Fibroblast of skin of back (primary cell): ENCODE data around the gene PFN1. TPM values are rescaled to one million over a fixed set of nuclear protein-coding genes. Genes with fewer than 3 reads are reported as not detected.

Experiments used
- DNase-seq: peaks from one replicate; pipeline ENCODE4 v3.0.0-alpha.2; 2013
- polyA plus RNA-seq, 2 experiments: library from polyadenylated mRNA; unstranded; fragments of 120-200 nt; gene quantifications; one replicate each; pipeline ENCODE4 v1.2.1, GENCODE V29; 2013; ENCODE audit not compliant: insufficient read length in 2 of 2

Gene PFN1
- polyA plus RNA-seq (2013, experiment 1 of 2; ENCODE audit: insufficient read length) = 2,422 TPM
- 1,552 TPM for polyA plus RNA-seq (2013, experiment 2 of 2; ENCODE audit: insufficient read length)

DNA sequence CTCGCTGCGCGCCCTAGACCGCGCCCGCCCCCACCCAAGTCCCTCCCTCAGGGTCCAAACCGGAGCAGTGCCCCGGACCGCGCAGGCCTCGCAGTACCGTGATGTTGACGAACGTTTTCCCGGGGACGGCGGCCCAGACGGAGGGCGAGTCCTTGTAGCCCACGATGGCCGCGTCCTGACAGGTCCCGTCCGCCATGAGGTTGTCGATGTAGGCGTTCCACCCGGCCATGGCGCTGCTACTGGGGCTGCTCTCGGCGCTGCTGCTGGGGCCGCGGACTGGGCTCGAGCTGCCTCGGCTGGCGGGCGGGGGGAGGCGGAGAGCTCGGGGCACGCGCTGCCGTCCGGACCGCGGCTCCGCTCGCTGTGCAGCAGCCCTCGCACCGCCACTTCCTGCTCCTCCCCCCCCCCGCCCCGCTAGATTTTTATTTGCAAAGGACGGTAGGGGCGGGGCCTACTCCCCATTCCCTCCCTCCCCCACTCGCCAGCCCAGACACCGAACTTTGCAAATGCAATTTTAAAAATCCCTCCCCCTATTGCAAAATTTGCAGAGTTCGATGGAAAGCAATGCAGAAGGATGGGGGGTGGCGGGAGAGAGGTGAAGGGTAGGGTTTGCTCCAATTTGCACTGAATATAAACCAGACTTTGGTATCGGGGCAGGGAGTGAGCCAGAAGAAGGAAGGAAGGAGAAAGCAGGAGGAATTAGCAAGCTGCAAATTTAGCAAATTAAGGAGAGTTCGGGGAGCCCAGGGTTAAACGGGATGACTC is at the start of gene PFN1:
TSS of gene PFN1 (minus strand) at position 365 of the 765 bp plus-strand sequence. CDS start at position 229, 136 bp downstream.
- DNase-seq = peak; percentile 91

DNA sequence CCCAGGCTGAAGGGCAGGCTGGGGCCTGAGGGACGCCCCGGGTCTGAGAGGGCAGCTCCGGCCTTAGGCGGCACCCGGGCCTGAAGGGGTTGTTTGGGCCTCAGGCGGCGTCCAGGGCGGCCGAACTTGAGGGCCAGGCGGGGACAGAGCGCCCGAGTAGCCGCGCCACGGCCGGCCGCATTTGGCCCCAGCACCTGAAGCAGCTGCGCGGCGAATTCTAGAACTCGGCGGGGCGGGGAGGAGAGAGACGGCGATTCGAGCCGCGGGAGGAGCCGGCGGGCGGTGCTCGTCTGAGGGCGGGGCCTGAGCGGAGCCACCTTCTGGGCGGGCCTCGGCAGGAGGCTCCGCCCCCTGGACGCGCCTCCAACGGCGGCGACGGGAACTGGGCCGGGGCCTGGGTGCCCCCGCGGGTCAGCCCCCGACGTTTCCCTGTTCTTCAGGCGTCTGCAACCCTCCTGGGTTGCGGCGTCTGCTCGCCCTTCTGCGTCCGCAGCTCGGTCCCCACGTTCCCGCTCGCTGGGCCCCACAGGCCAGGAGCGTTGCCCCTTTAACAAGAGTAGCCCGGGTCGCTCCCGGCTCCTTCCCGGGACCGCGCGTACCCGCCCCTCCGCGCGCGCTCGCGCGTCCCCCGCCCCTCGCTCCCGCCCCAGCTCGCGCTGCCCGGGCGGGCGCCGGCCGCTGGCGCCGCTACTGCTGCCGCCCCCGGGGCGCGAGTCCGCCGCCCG is 49.1 kb upstream of the PFN1 start, which contains the start of the genes INCA1 and KIF1C:
TSS of gene INCA1 (minus strand) at position 221 of the 725 bp plus-strand sequence. CDS start 3,085 bp downstream, outside the sequence.
TSS of gene KIF1C (plus strand) at position 649 of the 725 bp plus-strand sequence. CDS start 2,297 bp downstream, outside the sequence.
- DNase-seq = peak; percentile 85

DNA sequence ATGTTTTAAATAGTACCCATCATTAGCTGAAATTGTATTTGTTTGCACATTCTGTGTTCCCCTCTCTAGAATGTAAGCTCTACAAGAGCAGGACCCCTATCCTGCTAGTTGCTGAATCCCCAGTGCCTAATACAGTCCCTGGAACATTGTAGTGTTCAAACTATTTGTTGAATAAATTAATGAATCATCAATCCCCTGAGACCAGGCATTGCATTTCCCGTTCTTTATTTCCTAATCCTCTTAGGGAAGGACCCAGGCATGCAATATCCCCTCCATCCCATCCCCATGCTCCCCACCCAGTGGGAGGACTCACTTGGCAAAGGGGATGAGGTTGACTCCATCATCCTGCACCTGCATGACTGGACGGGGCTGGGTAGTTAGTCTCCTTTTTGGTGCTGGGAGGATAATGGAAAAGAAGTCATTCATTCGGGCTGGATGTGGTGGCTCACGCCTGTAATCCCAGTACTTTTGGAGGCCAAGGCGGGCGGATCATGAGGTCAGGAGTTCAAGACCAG is 45.8 kb upstream of the PFN1 start:
- DNase-seq = peak; percentile 18

DNA sequence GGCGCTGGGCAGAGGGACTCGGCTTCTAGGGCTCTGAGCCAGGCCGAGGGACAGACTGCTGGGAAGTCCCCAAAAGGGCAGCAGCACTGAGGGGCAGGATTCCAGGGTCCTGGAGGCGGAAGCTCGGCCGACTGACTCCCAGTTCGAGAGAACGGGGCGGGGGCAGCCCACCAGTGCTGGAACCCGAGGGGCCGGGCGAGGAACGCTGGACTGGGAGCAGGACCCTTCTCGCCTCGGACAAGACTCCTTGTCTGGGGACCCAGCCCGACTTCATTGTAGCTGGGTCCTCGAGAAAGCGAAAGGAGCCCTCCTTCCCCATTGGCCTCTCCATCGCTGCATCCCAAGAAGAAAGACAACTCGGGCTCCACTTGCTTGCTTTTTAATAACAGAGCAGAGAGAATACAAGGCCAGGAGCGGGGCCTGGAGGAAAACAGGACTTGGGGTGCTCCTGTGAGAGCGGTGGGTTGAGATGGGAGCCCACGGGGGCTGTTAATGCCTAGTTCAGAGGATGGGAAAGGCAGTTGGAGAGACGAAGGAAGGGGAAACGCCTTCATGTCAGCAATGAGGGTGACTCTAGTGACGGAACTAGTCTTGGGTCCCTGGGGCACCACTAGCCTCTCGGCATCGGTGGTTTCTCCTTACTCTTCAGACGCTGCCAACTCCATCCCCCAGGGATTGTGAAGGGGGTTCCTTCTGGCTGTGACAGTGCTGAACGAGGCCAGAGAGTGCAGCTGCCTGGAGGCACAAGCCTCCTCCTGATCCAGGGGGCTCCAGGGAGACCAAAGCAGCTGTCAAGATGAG is 39.6 kb upstream of the PFN1 start:
- DNase-seq = peak; percentile 42

DNA sequence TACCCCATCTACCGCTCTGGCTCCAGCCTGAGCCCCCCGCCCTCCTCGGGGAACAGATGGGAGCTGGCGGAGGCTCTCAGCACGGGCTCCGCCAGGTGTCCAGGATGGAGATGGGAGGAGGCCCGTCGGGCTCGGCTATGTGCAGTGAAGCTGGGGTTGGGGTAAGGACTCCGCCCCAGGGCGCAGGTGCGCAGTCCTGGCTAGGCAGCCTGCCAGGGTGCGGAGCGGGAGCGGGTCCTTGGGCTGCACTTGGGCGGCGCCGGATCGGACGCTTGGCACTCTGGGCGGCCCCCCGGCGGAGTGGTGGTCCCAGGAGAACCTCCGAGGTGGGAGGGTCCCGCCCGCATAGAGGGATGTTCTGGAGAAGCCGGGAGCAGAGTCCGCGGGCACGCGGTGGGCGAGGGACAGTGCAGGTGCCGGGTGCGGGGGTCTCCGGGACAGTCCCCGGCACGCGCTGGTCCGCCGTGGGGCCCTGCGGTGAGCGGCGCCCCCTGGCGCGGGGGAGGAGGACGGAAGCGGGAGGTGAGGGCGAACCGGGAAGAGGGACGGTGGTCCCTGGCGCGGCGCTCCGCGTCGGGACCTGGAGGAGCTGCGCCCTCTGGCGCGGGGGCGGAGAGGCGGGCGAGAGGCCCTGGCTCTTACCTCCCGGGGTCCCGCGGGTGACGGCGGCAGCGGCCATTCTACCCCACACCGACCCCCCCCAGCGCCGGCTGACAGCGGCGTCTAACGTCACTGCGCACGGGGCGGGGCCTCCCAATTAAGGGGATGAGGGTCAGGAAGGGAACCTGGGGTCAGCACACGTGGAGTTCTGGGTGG is 38.8 kb upstream of the PFN1 start, which contains the start of gene CAMTA2:
TSS of gene CAMTA2 (minus strand) at position 725 of the 816 bp plus-strand sequence. CDS start 1,453 bp downstream, outside the sequence.
- DNase-seq = peak; percentile 84

DNA sequence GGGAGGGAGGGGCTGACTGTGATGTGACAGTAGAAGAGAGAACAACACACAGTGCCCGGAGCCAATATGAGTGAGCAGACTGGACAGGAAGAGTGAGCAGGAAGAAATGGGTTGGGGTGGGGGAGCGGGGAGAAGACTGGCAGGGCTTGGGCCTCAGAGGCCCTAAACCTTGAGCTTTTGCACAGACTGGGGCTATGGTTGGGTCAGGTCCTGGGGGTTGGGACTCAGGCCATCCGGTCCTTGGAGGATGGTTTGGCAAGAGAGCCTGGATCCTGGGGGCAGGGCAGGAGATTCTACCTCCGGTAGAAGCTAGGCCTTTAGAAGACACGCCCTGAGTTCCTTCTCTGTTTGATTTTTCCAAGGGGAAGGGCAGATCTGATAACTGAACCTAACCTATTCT is 38.1 kb upstream of the PFN1 start:
- peak; percentile 19 for DNase-seq

DNA sequence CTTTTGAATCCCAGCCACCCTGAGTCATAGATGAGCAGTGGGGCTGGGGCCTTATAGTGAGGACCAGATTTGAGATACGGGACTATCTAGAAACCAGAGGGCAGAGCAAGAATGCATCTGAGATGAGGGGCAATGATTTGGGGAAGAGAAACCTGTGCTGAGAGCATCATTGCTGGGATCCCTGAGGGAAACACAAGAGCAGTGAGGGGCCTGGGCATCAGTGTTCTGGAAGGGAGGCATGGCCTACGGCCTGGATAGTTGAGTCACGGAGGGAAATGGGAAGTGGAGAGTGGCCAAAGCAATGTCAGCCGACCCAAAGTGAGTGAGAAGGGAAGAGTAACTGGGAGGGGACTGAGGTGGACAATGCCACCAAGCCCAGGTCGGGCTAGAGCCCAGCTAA is 34.0 kb upstream of the PFN1 start:
- DNase-seq = no peak

DNA sequence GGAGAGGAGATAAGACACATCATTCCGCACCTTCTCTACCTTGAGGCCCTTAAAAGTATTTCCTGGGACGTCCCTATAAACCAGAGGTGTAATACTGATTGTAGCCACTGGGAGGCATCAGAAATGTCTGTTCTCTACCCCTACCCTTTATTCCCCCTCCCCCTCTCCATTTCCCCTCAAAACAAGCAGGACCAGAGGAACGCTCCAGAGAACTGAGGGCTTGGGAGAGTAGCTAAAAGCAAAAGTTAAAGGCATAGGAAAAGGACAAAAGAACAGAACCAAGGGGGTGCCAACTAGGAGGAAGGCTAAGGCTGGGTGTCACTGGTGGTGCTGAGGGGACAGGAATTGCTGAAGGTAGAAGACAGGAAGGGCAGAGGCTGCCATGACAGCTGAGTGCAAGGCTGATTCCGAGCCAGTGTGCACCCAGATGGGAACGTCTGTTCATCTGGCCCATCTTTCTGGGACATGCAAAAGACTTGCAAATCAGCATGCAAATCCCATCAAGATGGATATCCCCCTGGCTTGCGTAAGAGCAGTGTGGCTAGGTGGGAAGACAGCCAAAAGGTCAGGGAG is 32.4 kb upstream of the PFN1 start:
- peak; percentile 65 for DNase-seq

DNA sequence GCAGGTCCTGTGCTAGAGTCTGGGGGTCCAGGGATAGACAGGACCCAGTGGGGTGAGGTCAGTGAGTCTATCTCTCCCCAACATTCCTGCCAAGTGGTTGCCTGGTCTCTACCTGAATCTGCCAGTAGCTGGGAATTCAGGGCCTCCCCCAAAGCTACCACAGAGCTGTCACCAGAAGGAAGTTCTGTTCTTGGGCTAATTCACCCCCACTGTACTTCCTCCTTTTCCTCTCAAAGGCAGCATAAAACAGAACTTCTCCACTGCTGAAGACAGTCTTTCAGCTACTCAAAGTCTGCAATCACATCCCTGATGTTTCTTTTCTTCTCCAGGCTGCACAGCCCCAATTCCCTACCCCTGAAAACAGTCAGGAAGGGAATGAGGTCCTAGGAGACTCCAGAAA is 30.4 kb upstream of the PFN1 start:
- DNase-seq = no peak

DNA sequence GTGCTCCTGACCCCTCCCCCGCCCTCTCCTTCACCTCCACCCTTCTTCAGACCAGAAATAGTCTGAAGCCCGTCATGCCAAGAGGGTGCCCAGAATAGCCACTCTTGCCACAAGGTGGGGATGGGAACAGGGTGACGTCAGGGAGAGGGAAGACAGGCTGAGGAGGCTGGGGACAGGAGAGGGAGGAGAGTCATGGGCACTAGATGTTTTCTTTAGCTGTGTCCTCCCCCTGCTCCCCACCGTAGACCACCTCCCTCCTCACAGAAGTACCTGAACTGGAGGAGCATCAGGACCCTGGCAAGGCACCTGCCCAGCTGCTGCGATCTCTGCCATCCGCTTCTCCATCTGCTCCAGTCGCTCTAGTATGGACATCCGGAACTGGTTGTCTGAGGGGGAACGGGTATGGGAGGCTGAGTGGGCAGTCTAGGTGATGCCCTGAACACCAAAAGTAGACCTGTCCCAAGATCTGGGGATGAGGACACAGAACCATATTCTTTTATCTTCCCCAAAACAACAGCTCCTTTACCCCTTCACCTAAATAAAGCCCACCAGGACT is 25.9 kb upstream of the PFN1 start:
- DNase-seq = no peak

DNA sequence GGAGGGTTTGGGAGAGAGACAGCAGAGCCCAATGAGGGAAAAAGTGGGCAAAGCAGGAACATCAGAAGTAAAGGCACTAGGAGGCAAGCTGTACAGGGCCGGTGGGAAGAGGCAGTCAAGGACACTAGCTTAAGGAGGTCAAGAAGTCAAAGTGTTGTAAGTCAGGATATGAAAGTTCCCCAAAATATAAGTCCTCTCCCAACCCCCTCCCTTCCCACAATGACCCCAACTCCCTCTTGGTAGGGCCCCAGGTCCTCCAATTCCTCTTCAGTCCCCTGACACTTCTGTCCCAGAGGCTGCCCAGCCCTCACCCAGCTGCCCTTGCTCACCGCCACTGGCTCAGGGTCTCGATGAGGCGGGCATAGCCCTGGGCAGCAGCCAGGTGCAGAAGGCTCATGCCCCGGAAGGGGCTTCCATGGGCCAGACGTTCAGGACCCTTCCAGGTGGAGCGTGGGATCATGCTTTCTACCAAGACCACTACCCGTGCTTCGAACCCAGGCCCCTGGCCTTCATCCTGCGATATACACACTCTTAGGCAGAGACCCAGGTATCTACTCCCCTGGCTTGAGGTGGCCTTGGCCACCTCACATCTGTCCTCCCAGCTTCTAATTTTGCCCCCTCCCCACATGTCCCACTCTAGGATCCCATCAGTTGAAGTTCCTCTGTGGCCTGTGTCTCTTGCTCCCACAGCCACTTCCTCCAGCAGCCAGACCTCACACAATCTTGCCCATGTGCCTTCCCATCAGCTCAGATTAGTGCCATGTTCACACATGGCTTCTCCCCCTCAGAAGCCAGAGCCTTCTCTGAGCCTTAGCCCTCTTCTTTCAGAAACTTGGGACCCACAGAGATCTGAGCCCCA is 25.2 kb upstream of the PFN1 start:
- no peak for DNase-seq

DNA sequence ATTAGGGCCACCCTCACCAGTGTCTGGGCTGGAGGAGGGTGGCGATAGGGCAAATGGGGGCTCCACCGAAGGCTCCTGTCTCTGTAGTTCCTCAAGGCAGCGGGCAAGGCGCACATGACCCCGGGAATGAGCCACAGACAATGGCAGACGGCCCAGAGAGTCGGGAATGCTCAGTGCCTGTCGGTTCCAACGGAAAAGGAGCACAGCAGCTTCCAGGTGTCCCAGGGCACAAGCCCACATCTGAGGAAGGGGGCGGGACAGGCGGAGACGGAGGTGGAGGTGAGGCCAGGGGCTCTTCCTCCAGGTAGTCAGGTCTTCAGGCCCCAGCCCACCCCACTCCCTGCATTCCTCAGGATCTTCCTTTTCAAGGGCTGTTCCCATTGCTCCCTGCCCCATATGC is 24.4 kb upstream of the PFN1 start:
- DNase-seq = no peak

DNA sequence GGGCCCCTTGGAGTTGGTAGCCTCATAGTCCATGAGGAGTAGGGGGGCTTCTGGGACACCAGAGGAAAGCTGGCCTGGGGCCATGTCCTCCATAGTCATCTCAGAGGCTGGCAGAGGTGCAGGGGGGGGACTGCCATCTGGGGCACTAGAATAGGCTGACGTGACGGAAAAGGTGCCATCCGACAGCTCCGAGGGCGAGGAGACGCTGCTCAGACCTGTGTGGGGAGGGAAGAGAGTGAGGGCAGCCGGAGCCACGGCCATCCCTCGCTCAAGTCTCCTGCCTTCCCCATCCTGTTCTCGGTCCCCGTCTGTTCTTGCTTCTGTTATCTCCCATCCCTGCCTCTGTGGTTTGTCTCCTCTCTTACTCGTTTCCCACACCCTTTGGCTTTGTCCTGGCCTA is 24.0 kb upstream of the PFN1 start:
- DNase-seq = no peak

DNA sequence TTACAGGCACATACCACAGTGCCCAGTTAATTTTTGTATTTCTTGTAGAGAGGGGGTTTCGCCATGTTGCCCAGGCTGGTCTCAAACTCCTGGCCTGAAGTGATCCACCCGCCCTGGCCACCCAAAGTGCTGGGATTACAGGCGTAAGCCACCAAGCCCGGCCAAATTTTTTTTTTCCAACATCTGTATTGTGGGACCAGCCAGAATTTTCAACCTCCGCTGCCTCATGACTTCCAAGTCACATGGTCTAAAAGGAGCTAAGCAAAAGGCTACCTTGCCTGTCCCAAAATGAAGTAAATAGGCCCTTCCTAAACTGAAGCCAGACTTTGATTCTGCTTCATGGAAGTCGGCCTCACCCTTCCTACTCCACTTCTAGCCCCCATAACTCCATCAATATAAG is 23.5 kb upstream of the PFN1 start:
- DNase-seq = no peak

DNA sequence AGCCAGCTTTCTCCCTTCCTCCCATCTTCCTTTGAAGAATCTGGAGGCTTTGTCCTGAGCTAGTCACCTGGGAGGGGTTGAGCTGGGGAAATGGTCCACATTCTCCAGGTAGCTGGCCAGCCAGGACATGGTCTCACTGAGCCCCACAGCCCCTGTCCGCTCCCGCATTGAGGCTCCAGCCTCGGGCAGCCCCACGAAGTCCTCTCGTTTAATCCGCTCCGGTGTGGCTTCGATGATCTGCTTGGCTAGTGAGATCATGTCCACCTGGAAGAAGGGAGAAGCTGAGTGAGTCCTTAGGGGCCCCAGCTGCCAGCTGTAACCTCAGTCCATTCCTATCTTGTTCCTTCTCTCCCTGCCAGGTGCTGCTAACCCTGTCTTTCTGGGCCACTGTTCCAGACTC is 21.9 kb upstream of the PFN1 start:
- DNase-seq = no peak

DNA sequence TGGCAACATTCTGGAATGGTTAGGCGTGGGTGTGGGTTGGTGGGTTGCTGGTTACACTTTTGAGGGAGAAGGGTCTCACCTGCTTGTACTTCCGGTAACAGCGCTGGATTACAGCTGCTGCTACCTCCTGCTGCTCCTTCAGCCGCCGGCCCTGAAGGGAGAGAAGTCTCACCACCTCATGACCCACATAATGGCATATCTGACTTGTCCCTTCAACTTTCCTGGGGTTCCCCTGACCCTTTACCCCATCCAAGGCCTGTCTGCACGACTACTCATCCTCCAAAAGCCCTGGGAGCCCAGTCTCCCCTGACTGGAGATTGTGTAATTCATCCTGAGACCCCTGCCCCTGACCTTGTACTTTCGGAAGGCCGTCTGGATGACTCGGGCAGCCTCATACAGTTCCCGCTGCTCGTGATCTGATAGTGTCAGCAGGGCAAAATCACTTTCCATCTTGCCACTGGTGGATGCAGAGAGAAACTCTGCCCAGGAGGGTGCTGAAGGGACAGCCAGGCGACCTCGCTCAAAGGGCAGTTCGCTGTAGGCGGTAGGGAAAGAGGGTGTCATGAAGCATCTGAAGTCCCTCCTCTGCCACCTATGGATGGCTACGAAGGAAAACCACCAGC is 21.3 kb upstream of the PFN1 start:
- peak; percentile 31 for DNase-seq

DNA sequence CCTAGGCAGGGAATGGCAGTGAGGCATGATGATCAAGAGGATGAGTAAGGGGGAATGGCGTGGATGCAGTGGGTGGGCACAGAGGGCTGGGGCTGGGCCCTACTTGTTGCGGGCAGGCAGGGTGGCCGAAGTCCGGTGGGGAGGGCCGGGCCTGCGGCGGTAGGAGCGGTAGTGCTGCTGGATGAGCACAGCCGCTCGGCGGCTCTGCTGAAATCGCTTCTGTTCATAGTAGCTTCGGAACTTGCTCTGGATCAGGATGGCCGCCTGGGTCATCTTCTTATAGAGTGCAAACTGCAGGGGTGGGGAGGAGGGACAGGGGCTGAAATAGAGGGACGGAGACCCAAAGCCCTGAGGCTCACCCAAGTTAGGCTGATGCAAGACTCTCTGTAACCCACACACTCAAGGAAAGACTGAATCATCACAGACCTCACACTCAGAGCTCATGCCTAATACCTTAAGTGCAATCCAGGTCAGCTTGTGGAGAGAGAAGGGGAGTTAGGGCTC is 20.8 kb upstream of the PFN1 start:
- peak; percentile 95 for DNase-seq

DNA sequence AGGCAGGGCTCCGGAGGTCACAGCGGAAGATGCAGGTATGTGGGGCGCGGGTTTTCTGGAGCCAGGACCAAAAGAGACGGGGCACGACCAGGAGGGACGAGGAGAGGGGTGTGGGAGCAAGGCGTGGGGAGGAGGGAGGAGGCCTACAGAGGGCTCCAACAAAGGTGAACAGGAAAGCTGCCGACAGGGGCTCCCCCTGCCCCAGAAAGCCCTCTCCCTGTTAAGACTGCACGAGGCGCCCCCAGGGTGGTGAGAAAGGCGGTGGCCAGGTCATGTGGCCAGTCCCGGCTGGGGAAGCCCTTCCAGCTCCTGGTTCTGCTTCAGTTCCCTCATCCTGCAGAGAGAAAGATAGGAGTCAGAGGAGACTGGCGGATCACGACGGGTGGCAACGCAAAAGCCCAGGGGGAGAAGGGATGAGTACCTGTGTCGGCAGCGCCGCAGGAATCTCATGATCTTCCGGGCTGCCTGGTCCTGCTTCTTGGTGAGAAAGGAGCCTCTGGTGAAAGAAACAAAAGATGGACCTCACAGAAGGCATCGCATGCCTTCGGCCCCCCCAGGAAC is 20.2 kb upstream of the PFN1 start:
- peak; percentile 27 for DNase-seq
